ENCODE measurements around the gene HLA-DOB.

The HLA-DOB gene

GRCh38 chr6:32843979-32844838 is 27.4 kb upstream of the HLA-DOB start, which contains the start of gene PSMB8:
TSS of gene PSMB8 (minus strand) at chr6:32844047. CDS start at chr6:32843996, 51 bp downstream.
- DNase-seq (ENCODE audit: low read depth, low spot score), result peak; percentile 77

GRCh38 chr6:32843331-32843978 is 26.7 kb upstream of the HLA-DOB start:
- no peak for DNase-seq (ENCODE audit: low read depth, low spot score)

- DNase-seq (ENCODE audit: low read depth, low spot score), result no peak
Observed at GRCh38 chr6:32842690-32843089, 25.9 kb upstream of the HLA-DOB start.

- no peak for DNase-seq (ENCODE audit: low read depth, low spot score)
Observed at GRCh38 chr6:32842021-32842650, 25.3 kb upstream of the HLA-DOB start.

DNA sequence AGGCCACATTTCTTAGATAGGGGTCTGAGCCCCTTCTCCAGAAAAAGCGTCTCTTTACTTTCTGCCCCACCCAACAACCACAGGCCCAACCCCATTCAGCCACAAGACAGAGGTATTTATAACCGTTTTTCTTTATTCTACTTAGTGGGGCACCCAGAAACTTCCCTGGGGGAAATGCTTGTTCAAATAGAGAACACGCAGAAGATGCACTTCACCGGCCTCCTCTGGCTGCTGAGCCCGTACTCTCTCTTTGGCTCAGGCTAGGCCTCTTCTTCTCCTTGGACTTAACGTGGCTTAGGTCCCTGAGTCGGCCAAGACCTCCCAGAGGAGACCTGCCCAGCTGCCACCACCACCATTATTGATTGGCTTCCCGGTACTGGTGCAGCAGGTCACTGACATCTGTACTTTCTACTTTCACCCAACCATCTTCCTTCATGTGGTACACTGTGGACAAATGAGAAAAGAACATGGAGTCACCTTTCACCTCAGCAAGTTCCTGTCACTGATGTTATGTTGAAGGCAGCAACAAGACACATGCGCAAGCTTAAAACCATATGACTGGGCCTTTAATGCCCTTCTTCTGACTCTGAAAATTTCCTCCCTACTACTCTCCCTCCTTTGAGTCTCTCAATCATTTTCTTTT is 23.9 kb upstream of the HLA-DOB start:
- no peak for DNase-seq (ENCODE audit: low read depth, low spot score)

- DNase-seq (ENCODE audit: low read depth, low spot score), result no peak
Observed at GRCh38 chr6:32839356-32839755, 22.6 kb upstream of the HLA-DOB start.

GRCh38 chr6:32838114-32838958 is 21.5 kb upstream of the HLA-DOB start, which contains the start of gene TAP2:
TSS of gene TAP2 (minus strand) at chr6:32838739. CDS start at chr6:32838233, 506 bp downstream.
- DNase-seq (ENCODE audit: low read depth, low spot score), result peak; percentile 83

GRCh38 chr6:32837651-32838113 is 20.9 kb upstream of the HLA-DOB start:
- DNase-seq (ENCODE audit: low read depth, low spot score), result no peak

DNA sequence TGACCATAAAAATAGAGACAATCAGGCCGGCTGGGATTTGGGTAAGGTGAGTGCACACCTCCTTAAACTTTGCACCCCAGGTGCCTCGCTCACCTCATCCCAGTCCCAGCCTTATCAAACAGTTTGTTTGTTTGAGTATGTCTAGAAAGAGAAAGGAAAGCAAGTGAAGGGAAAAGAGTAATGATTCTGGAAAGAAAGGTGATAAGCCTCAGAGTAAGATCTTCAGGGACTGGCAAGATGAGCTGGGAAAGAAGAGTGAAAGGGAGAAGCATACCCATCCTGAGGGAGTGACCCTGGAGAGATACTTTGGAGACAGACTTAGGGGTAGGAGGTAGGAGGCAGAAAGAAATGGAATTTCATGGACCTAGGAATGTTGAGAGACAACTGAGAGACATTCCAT is 20.1 kb upstream of the HLA-DOB start:
- no peak for DNase-seq (ENCODE audit: low read depth, low spot score)

GRCh38 chr6:32835167-32835893 is 18.5 kb upstream of the HLA-DOB start:
- DNase-seq (ENCODE audit: low read depth, low spot score), result no peak

DNA sequence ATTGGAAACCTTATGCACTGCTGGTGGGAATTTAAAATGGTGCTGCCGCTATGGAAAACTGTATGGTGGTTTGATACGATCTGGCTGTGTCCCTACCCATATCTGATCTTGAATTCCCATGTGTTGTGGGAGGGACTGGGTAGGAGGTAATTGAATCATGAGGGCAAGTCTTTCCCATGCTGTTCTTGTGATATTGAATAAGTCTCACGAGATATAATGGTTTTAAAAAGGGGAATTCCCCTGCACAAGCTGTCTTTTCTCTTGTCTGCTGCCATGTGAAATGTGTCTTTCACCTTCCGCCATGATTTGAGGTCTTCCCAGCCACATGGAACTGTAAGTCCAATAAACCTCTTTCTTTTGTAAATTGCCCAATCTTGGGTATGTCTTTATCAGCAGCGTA is 16.9 kb upstream of the HLA-DOB start:
- no peak for DNase-seq (ENCODE audit: low read depth, low spot score)

- no peak for DNase-seq (ENCODE audit: low read depth, low spot score)
Observed at GRCh38 chr6:32832535-32832934, 15.7 kb upstream of the HLA-DOB start.

- no peak for DNase-seq (ENCODE audit: low read depth, low spot score)
Observed at GRCh38 chr6:32830936-32831335, 14.1 kb upstream of the HLA-DOB start.

DNA sequence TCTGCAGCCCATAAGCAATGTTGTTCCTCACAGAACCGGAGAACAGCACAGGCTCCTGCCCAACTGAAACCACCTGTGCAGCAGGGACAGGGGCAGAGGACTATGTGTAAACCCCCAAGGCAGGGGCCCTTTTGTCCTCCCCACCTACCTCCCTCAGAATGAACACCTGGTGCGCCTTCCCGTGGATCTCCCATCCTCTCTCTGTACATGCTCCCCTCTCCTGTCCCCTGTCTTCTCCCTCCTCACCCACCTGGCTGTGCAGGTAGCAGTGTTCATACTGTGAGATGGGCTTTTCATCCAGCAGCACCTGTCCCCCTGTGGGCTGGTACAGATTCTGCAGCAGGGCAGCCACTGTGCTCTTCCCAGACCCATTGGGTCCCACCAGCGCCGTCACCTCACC is 13.2 kb upstream of the HLA-DOB start:
- no peak for DNase-seq (ENCODE audit: low read depth, low spot score)

GRCh38 chr6:32829495-32829894 is 12.7 kb upstream of the HLA-DOB start:
- no peak for DNase-seq (ENCODE audit: low read depth, low spot score)

GRCh38 chr6:32827025-32827424 is 10.2 kb upstream of the HLA-DOB start:
- no peak for DNase-seq (ENCODE audit: low read depth, low spot score)

- no peak for DNase-seq (ENCODE audit: low read depth, low spot score)
Observed at GRCh38 chr6:32825966-32826365, 9.2 kb upstream of the HLA-DOB start.

GRCh38 chr6:32819729-32820128 is 2.9 kb upstream of the HLA-DOB start:
- DNase-seq (ENCODE audit: low read depth, low spot score), result no peak

DNA sequence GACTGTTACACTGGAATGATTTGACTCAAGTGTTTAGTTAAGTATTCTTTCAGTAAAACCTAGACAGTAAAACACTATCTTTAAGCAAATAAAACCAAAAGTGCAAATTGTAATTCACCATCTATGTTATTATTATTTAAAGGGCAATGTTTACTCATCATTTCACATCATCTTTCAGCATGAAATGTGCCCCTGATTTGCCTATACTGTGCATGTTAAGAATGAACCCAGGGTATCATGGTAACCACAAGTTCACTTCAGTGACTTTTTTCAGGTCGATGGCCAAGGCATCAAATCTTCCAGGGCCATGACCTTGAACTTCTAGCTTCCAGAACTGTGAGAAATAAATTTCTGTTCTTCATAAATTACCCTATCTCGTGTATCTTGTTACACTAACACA is 2.1 kb upstream of the HLA-DOB start:
- no peak for DNase-seq (ENCODE audit: low read depth, low spot score)

- no peak for DNase-seq (ENCODE audit: low read depth, low spot score)
Observed at GRCh38 chr6:32815996-32816395, 806 bp downstream of the HLA-DOB start.
